HepG2 (cell line): ENCODE results near the gene WASF1. TPM values are rescaled to one million over a fixed set of nuclear protein-coding genes. Genes with fewer than 3 reads are reported as not detected.

Experiments
- ATAC-seq: fragments of 200-7000 bp; cut with Tn5 transposase; 3 replicates; pipeline ENCODE4 v1.9.1; 2020; ENCODE audit warnings: mild to moderate bottlenecking, moderate library complexity
- BruUV-seq: library from RNA; stranded (reverse); fragments of 400-500 nt; replicated peaks from 2 replicates; lab custom pipeline; 2021; lab: Mats Ljungman, UMichigan
- CTCF ChIA-PET: fragments of 300-600 bp; formaldehyde crosslinking; extraction: SDS; loops from one replicate; lab custom pipeline; 2021; ENCODE audit warnings: low total read pairs, inconsistent platforms, low intra/inter-chr PET ratio; lab: Yijun Ruan, JAX
- POLR2A ChIA-PET: fragments of 350-600 bp; sonication (Branson Sonifier 250); formaldehyde crosslinking; loops from one replicate; lab custom pipeline; 2020; ENCODE audit warnings: antibody characterized with exemption, inconsistent platforms; lab: Yijun Ruan, JAX
- DNase-seq: peaks from one replicate; pipeline ENCODE4 v3.0.0-alpha.2; 2015; ENCODE audit warnings: low spot score
- FAIRE-seq: peaks from 3 replicates; lab custom pipeline; 2011; peaks lifted over from hg19 to GRCh38; lab: Jason Lieb, UNC
- H2AFZ ChIP-seq: one replicate; pipeline ENCODE4 v1.6.1; 2011; ENCODE audit warnings: low read length, inconsistent platforms
- H3K27ac ChIP-seq: fragments of 300-600 bp; 3 replicates; pipeline ENCODE4 v1.8.0; 2011; ENCODE audit warnings: mixed run types, mild to moderate bottlenecking, mixed read lengths, low read length, inconsistent platforms; ENCODE audit not compliant: insufficient read depth; ENCODE audit errors: extremely low read length
- H3K27me3 ChIP-seq, 2 experiments: fragments of 200-600 bp in 1 of 2; 2 replicates in 1 of 2; 3 replicates in 1 of 2; pipeline versions ENCODE4 v1.6.0 to v1.8.0; 2011; ENCODE audit warnings: low read length in 2 of 2, mild to moderate bottlenecking in 2 of 2, moderate library complexity in 2 of 2, inconsistent platforms in 1 of 2; ENCODE audit not compliant: insufficient read depth in 2 of 2, control insufficient read depth in 1 of 2
- H3K36me3 ChIP-seq, 2 experiments: fragments of 200-600 bp in 1 of 2; replicated peaks in 1 of 2; 2 replicates in 1 of 2; 3 replicates in 1 of 2; pipeline versions ENCODE4 v1.5.1 to v1.8.0; 2011; ENCODE audit warnings: low read length in 2 of 2, inconsistent platforms in 1 of 2; ENCODE audit not compliant: insufficient read depth in 2 of 2, control insufficient read depth in 1 of 2
- H3K4me1 ChIP-seq: 2 replicates; pipeline ENCODE4 v1.5.1; 2012; ENCODE audit warnings: low read length, inconsistent platforms; ENCODE audit not compliant: insufficient read depth
- H3K4me2 ChIP-seq: 2 replicates; pipeline ENCODE4 v1.6.0; 2011; ENCODE audit warnings: low read depth, low read length, inconsistent platforms
- H3K4me3 ChIP-seq, 3 experiments: fragments of 200-600 bp in 1 of 3; sonication (generic), shearing (Covaris generic) in 1 of 3; replicated peaks in 1 of 3; 2 replicates each; pipeline ENCODE4 v1.5.1; 2011 to 2016; ENCODE audit warnings: low read length in 3 of 3, inconsistent platforms in 2 of 3, low read depth in 2 of 3, mild to moderate bottlenecking in 2 of 3, control low read depth in 1 of 3, mixed read lengths in 1 of 3; ENCODE audit not compliant: insufficient read depth in 1 of 3
- H3K79me2 ChIP-seq: one replicate; pipeline ENCODE4 v1.6.1; 2011; ENCODE audit warnings: low read length, inconsistent platforms; ENCODE audit not compliant: insufficient read depth
- H3K9ac ChIP-seq: 2 replicates; pipeline ENCODE4 v1.6.0; 2011; ENCODE audit warnings: mild to moderate bottlenecking, low read depth, low read length, inconsistent platforms; ENCODE audit not compliant: insufficient read depth
- H3K9me3 ChIP-seq: 2 replicates; pipeline ENCODE4 v1.5.1; 2012; ENCODE audit warnings: mild to moderate bottlenecking, low read length
- H4K20me1 ChIP-seq: 2 replicates; pipeline ENCODE4 v1.6.0; 2011; ENCODE audit warnings: inconsistent platforms, mild to moderate bottlenecking, low read length, moderate library complexity; ENCODE audit not compliant: insufficient read depth
- ARID3A ChIP-seq: IDR thresholded peaks from 2 replicates; pipeline ENCODE4 v1.6.1; 2012; ENCODE audit warnings: low read depth, low read length, improper control_type of control experiment
- KLF16 ChIP-seq, 2 experiments: sonication (generic) in 1 of 2; formaldehyde crosslinking in 1 of 2; IDR thresholded peaks; 2 replicates each; pipeline versions ENCODE4 v1.6.1 to v1.8.0; 2016 to 2023; ENCODE audit warnings: missing genetic modification reagents in 2 of 2, missing compliant biosample characterization in 1 of 2
- MEIS2 ChIP-seq: sonication (generic); formaldehyde crosslinking; IDR thresholded peaks from 2 replicates; pipeline ENCODE4 v1.9.0; 2021; ENCODE audit warnings: mild to moderate bottlenecking, missing genetic modification reagents
- MNT ChIP-seq: fragments of 450-650 bp; IDR thresholded peaks from 2 replicates; pipeline ENCODE4 v1.6.1; 2016
- MYPOP ChIP-seq: sonication (generic); formaldehyde crosslinking; IDR thresholded peaks from 2 replicates; pipeline ENCODE4 v1.8.1; 2023; ENCODE audit warnings: mild to moderate bottlenecking, moderate library complexity, missing genetic modification reagents
- POGZ ChIP-seq: sonication (generic); formaldehyde crosslinking; IDR thresholded peaks from 2 replicates; pipeline ENCODE4 v1.4.0; 2020; ENCODE audit warnings: mild to moderate bottlenecking, missing genetic modification reagents
- ZFP91 ChIP-seq: sonication (generic); formaldehyde crosslinking; IDR thresholded peaks from 2 replicates; pipeline ENCODE4 v1.9.0; 2022; ENCODE audit warnings: missing genetic modification reagents, mild to moderate bottlenecking, borderline replicate concordance
- ZNF326 ChIP-seq: sonication (generic); formaldehyde crosslinking; IDR thresholded peaks from 2 replicates; pipeline ENCODE4 v1.4.0; 2020; ENCODE audit warnings: missing genetic modification reagents, borderline replicate concordance
- ZNF354B ChIP-seq: sonication (generic); formaldehyde crosslinking; IDR thresholded peaks from 2 replicates; pipeline ENCODE4 v1.8.0; 2022; ENCODE audit warnings: mild to moderate bottlenecking, missing genetic modification reagents
- ZNF446 ChIP-seq: sonication (generic); formaldehyde crosslinking; IDR thresholded peaks from 2 replicates; pipeline ENCODE4 v1.5.0; 2020; ENCODE audit warnings: mild to moderate bottlenecking, missing genetic modification reagents
- ZNF816 ChIP-seq: sonication (generic); formaldehyde crosslinking; IDR thresholded peaks from 2 replicates; pipeline ENCODE4 v1.8.0; 2022; ENCODE audit warnings: missing genetic modification reagents, mild to moderate bottlenecking, borderline replicate concordance
- in situ Hi-C: cut with HindIII; loops from 2 replicates; pipeline ENCODE4 v1.10.0; 2017; ENCODE audit warnings: low pct_unique_long_range_greater_than_20kb; ENCODE audit not compliant: extremely low pct_ligation_motif_present
- intact Hi-C: fragments of 100-400 bp; cut with micrococcal nuclease; formaldehyde crosslinking; loops from one replicate; pipeline ENCODE4 v1.10.0; 2022; ENCODE audit not compliant: unreplicated experiment
- polyA plus RNA-seq, 8 experiments: library from polyadenylated mRNA; depleted of rRNA in 3 of 8; stranded (reverse) in 7 of 8; unstranded in 1 of 8; fragments of >200 nt; fragmentation: Illumina TruSeq in 4 of 8; extraction: Trizol in 4 of 8; gene quantifications; 2 replicates each; pipeline versions ENCODE4 v1.2.1 to v1.2.3, GENCODE V29; 2011 to 2016; ENCODE audit warnings: low read depth in 4 of 8, missing spikeins in 1 of 8, mixed read lengths in 1 of 8; ENCODE audit not compliant: insufficient read depth in 1 of 8
- total RNA-seq, 5 experiments: library from RNA; depleted of rRNA; stranded (reverse); fragments of >200 nt; fragmentation: Illumina TruSeq; extraction: Trizol; gene quantifications; 2 replicates each; pipeline ENCODE4 v1.2.3, GENCODE V29; 2016; ENCODE audit warnings: low read depth in 1 of 5

Gene WASF1
- total and polyA plus RNA-seq, 2 of the 13 experiments (the other 11 are each of a cell fraction or from before 2014, with no cell fraction given) = 8.5 to 17.3 TPM

- CTCF ChIA-PET = no interaction called here
- Histone ChIP-seq H4K20me1 (no peaks in the 10 kb centered on the region), H3K4me3 (no peak overlapping the region), H3K9me3 (no peaks in the 10 kb centered on the region), H3K36me3 (no peaks in the 10 kb centered on the region), H2AFZ (no peak overlapping the region), H3K27me3 (no peaks in the 10 kb centered on the region), H3K4me1 (no peaks in the 10 kb centered on the region), H3K79me2 (no peaks in the 10 kb centered on the region), H3K27ac (no peak overlapping the region), H3K9ac (no peak overlapping the region), H3K4me2 (no peak overlapping the region)
- in situ Hi-C loops = no loop called here
- TF ChIP-seq MYPOP (CRISPR knock-in tag) (no peak), POGZ (CRISPR knock-in tag) (no peak), ZNF354B (CRISPR knock-in tag) (no peak), MEIS2 (CRISPR knock-in tag) (no peak), ARID3A (no peak), ZNF816 (CRISPR knock-in tag) (no peak), ZNF446 (CRISPR knock-in tag) (no peak), ZFP91 (CRISPR knock-in tag) (no peak), MNT (no peak), ZNF326 (CRISPR knock-in tag) (no peak), KLF16 (CRISPR knock-in tag; IDR thresholded peaks at IDR 0.05) (no peak)
- no peak for FAIRE-seq
- DNase-seq = no peak
- intact Hi-C loops = no loop called here
- POLR2A ChIA-PET = no interaction called here
- no TSS peak for BruUV-seq
- ATAC-seq = no peak
Observed at GRCh38 chr6:110090876-110091275, 88.6 kb downstream of the WASF1 start.
